Calu3 (cell line): ENCODE results near the gene CARMIL1. TPM values are rescaled to one million over a fixed set of nuclear protein-coding genes. Genes with fewer than 3 reads are reported as not detected.
A peak's percentile ranks its signal among the peaks of the same experiment; 100 is the strongest.

Source experiments
- BruUV-seq: library from RNA; stranded (reverse); fragments of 400-500 nt; replicated peaks from 2 replicates; lab custom pipeline; 2021; lab: Mats Ljungman, UMichigan
- CTCF ChIA-PET: fragments of 300-600 bp; sonication (Branson Sonifier 250); formaldehyde crosslinking; loops from one replicate; lab custom pipeline; 2022; ENCODE audit warnings: antibody characterized with exemption; lab: Charles Lee
- DNase-seq: peaks from one replicate; pipeline ENCODE4 v3.0.0; 2022
- H3K27ac Mint-ChIP-seq: one replicate; pipeline ENCODE4 v1.8.0; 2022; ENCODE audit warnings: mixed read lengths; ENCODE audit not compliant: unreplicated experiment
- H3K27me3 Mint-ChIP-seq: one replicate; pipeline ENCODE4 v1.8.0; 2022; ENCODE audit warnings: mixed read lengths; ENCODE audit not compliant: unreplicated experiment
- H3K36me3 Mint-ChIP-seq: one replicate; pipeline ENCODE4 v1.8.0; 2022; ENCODE audit warnings: mild to moderate bottlenecking, moderate library complexity, mixed read lengths; ENCODE audit not compliant: insufficient read depth, unreplicated experiment
- H3K4me1 Mint-ChIP-seq: one replicate; pipeline ENCODE4 v1.8.0; 2022; ENCODE audit warnings: mild to moderate bottlenecking, low read depth, mixed read lengths; ENCODE audit not compliant: unreplicated experiment
- H3K4me3 Mint-ChIP-seq: one replicate; pipeline ENCODE4 v1.8.0; 2022; ENCODE audit warnings: mild to moderate bottlenecking, low read depth, moderate library complexity, mixed read lengths; ENCODE audit not compliant: unreplicated experiment
- H3K9me3 Mint-ChIP-seq: one replicate; pipeline ENCODE4 v1.8.0; 2022; ENCODE audit warnings: low read depth, mixed read lengths; ENCODE audit not compliant: unreplicated experiment
- CTCF ChIP-seq: fragments of 200-600 bp; IDR thresholded peaks from one replicate; pipeline ENCODE4 v1.8.0; 2022; ENCODE audit warnings: antibody characterized with exemption; ENCODE audit not compliant: unreplicated experiment
- intact Hi-C: fragments of 100-400 bp; cut with micrococcal nuclease; formaldehyde crosslinking; loops from one replicate; pipeline ENCODE4 v1.10.0; 2022; ENCODE audit not compliant: unreplicated experiment
- total RNA-seq: library from RNA; stranded (reverse); gene quantifications from 2 replicates; pipeline ENCODE4 v1.2.3, GENCODE V29; 2022

The CARMIL1 gene
- total RNA-seq, 1 experiment from 2014 or later, result 92.4 TPM

GRCh38 chr6:25435416-25435985, 156.3 kb downstream of the CARMIL1 start:
- Mint-ChIP-seq H3K36me3 (peaks cover 5% of the 10 kb centered on the region), H3K9me3 (no peaks in the 10 kb centered on the region), H3K27ac (peak overlapping the region; percentile 46), H3K27me3 (no peaks in the 10 kb centered on the region), H3K4me3 (no peak overlapping the region), H3K4me1 (peaks cover 50% of the 10 kb centered on the region)
- CTCF ChIA-PET, result interaction anchor here (0.5 to 1.6 kb wide), 11 partner anchors 9 to 287 kb away, joined by 3 to 8 read pairs (median 3); partner anchors contain the start of gene CARMIL1
- no peak for TF ChIP-seq CTCF
- intact Hi-C loops, result no loop called here
- DNase-seq, result peak; percentile 78
- no TSS peak for BruUV-seq

GRCh38 chr6:25436760-25437159, 157.6 kb downstream of the CARMIL1 start:
- Mint-ChIP-seq H3K27me3 (no peaks in the 10 kb centered on the region), H3K9me3 (no peaks in the 10 kb centered on the region), H3K4me3 (no peak overlapping the region), H3K27ac (no peak overlapping the region), H3K4me1 (peaks cover 42% of the 10 kb centered on the region), H3K36me3 (peaks cover 4% of the 10 kb centered on the region)
- intact Hi-C loops, result no loop called here
- no TSS peak for BruUV-seq
- CTCF ChIA-PET, result interaction anchor here (0.7 kb wide), 1 partner anchor 501 kb away, joined by 3 read pairs; the partner anchor contains the start of gene RIPOR2
- no peak for DNase-seq
- TF ChIP-seq CTCF, result no peak

DNA sequence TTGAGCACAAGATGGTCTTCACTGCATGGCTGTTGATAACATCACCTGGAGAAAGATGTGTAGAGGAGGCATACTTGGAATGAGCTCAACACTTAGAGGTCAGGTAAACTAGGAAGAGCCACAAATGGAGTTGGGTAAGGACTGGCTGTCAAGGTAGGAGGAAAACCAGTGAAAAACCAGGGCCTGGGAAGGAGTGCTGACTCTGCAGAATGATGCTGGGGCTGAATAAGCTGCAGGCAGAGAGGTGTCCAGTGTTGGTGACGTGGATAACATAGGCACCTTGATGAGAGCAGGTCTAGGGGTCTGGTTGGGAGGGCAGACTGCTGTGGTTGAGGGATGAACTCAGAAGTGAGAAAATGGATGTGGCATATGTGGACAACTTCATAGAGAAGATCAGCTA, 160.2 kb downstream of the CARMIL1 start:
- intact Hi-C loops, result no loop called here
- DNase-seq, result no peak
- H3K4me3 Mint-ChIP-seq, result no peak overlapping the region
- CTCF ChIA-PET, result interaction anchor here (0.6 kb wide), 2 partner anchors 25 to 66 kb away, joined by 5 to 6 read pairs; no protein-coding TSS in a partner anchor
- no peak for TF ChIP-seq CTCF
- peaks cover 34% of the 10 kb centered on the region for H3K4me1 Mint-ChIP-seq
- H3K27ac Mint-ChIP-seq, result no peak overlapping the region
- H3K36me3 Mint-ChIP-seq, result no peaks in the 10 kb centered on the region
- no TSS peak for BruUV-seq
- H3K27me3 Mint-ChIP-seq, result no peaks in the 10 kb centered on the region
- H3K9me3 Mint-ChIP-seq, result no peaks in the 10 kb centered on the region

DNA sequence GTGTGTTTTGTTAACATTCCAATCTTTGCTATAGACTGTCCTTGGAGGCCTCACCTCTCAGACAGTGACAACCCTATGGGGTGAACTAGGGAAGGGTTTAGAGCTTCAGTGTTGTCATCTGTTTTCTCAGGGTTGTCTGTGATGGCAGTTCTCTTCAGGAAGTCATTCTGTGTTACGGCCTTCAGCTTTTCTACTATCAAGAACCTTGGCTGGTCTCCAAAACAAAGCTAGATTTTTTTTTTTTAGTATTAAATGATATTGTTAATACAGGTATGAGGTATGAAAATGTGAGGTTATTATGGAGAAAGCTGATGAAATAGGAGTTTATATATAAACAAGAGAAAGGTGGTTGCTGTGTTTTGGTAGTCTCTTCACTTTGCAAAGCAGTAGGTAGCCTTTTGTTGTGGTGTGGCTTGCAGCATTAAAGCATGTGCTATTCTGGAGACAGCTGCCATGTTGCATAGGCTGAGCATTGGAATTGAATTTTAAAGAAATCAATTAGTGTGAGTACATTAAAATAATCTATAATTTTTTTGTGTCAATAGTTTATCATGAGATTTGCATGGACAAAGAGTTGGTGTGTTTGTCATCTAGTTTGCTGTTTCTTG, 162.6 kb downstream of the CARMIL1 start:
- no peak for DNase-seq
- Mint-ChIP-seq H3K9me3 (no peaks in the 10 kb centered on the region), H3K4me1 (peaks cover 18% of the 10 kb centered on the region)

More for the DNA sequence above, 162.6 kb downstream of the CARMIL1 start:
- Mint-ChIP-seq H3K27ac (no peak overlapping the region), H3K36me3 (no peaks in the 10 kb centered on the region), H3K4me3 (no peak overlapping the region), H3K27me3 (no peaks in the 10 kb centered on the region)
- intact Hi-C loops, result no loop called here
- CTCF ChIA-PET, result interaction anchor here (0.6 to 1.1 kb wide), 5 partner anchors 23 to 163 kb away, joined by 3 to 7 read pairs (median 5); partner anchors contain the start of gene CARMIL1
- no TSS peak for BruUV-seq
- TF ChIP-seq CTCF, result no peak
